Activated B cell treated with CpG ODN at 0.5 μM for 24 hours (primary cell): ENCODE measurements around the gene SCD5. TPM values are rescaled to one million over a fixed set of nuclear protein-coding genes. Genes with fewer than 3 reads are reported as not detected.

ENCODE experiments used
- ATAC-seq: fragments of 200-7000 bp; cut with Tn5 transposase; one replicate; pipeline ENCODE4 v1.10.0; 2021; ENCODE audit warnings: low read depth, mild to moderate bottlenecking, moderate library complexity
- CTCF ChIA-PET: fragments of 350-600 bp; sonication (Branson Sonifier 250); formaldehyde crosslinking; loops from one replicate; lab custom pipeline; 2021; ENCODE audit warnings: antibody characterized with exemption; lab: Charles Lee
- POLR2A ChIA-PET: fragments of 350-600 bp; sonication (Branson Sonifier 250); formaldehyde crosslinking; loops from one replicate; lab custom pipeline; 2021; ENCODE audit warnings: antibody characterized with exemption; lab: Charles Lee
- DNase-seq: peaks from one replicate; pipeline ENCODE4 v3.0.0; 2022
- H3K27ac Mint-ChIP-seq: one replicate; pipeline ENCODE4 v1.8.0; 2020; ENCODE audit warnings: mixed read lengths
- H3K27me3 Mint-ChIP-seq: one replicate; pipeline ENCODE4 v1.8.0; 2021; ENCODE audit warnings: mixed read lengths
- H3K36me3 Mint-ChIP-seq: one replicate; pipeline ENCODE4 v1.8.0; 2021; ENCODE audit warnings: low read depth, mixed read lengths
- H3K4me1 Mint-ChIP-seq: one replicate; pipeline ENCODE4 v1.8.0; 2021; ENCODE audit warnings: mixed read lengths
- H3K4me3 Mint-ChIP-seq: one replicate; pipeline ENCODE4 v1.8.0; 2020; ENCODE audit warnings: mild to moderate bottlenecking, mixed read lengths
- H3K9me3 Mint-ChIP-seq: one replicate; pipeline ENCODE4 v1.8.0; 2020; ENCODE audit warnings: mixed read lengths
- intact Hi-C: fragments of 100-400 bp; cut with micrococcal nuclease; formaldehyde crosslinking; loops from one replicate; pipeline ENCODE4 v1.15.1; 2024
- total RNA-seq: library from RNA; stranded (reverse); gene quantifications from 2 replicates; pipeline ENCODE4 v1.2.3, GENCODE V29; 2022
- TF ChIP-seq, protein P1 (sequence below): fragments of 200-600 bp; IDR thresholded peaks from one replicate; pipeline ENCODE4 v1.8.0; 2022; ENCODE audit warnings: antibody characterized with exemption, mild to moderate bottlenecking

The SCD5 gene
- total RNA-seq, 1 donor from 2014 or later: not detected

DNA sequence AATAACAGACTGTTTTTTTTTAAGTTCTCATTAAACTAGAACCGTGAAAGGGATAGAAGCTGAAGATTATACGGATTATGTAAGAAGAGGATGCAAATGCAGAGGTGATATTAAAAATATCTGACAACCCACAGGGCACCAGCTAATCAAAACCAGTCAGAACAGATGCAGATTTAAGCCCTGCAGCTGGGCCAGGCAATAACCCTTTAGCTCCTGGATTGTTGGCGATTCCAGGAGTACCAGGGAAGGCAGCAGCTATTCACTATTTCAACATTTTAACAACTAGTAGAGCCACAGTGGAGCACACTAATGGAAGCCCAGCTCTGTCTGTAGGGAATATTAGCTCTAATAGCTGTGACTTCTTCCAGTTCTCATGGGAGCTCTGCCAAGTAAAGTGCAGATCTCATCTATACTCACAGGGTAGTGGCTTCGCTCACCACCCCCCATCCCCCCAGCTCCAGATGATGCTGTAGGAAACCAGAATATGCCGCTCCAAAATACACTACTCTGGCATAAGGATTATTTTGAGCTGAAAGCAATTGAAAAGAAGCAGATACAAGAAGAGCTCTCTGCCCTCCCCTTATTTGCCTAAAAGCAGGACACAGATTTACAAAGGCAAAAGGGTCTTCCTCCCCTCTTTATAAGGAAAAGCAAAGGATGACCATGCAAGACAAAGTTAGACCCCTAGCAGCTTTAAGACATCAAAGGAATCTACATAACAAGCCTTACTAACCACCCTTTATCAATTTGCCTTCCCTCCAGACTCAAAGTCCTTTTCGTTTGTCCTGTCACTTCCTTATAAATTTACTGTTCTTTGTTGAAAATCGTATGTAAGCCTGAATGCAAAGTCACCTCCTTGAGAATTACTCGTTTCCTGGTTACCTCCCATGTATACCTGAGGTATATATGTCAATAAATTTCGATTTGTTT, 13.7 kb downstream of the SCD5 start:
- CTCF ChIA-PET: no interaction called here
- POLR2A ChIA-PET: no interaction called here
- Mint-ChIP-seq H3K4me1 (no peaks in the 10 kb centered on the region), H3K36me3 (no peaks in the 10 kb centered on the region), H3K27ac (no peak overlapping the region), H3K27me3 (no peaks in the 10 kb centered on the region), H3K9me3 (no peaks in the 10 kb centered on the region), H3K4me3 (no peak overlapping the region)
- no peak for DNase-seq
- ATAC-seq: no peak
- TF ChIP-seq, protein P1, sequence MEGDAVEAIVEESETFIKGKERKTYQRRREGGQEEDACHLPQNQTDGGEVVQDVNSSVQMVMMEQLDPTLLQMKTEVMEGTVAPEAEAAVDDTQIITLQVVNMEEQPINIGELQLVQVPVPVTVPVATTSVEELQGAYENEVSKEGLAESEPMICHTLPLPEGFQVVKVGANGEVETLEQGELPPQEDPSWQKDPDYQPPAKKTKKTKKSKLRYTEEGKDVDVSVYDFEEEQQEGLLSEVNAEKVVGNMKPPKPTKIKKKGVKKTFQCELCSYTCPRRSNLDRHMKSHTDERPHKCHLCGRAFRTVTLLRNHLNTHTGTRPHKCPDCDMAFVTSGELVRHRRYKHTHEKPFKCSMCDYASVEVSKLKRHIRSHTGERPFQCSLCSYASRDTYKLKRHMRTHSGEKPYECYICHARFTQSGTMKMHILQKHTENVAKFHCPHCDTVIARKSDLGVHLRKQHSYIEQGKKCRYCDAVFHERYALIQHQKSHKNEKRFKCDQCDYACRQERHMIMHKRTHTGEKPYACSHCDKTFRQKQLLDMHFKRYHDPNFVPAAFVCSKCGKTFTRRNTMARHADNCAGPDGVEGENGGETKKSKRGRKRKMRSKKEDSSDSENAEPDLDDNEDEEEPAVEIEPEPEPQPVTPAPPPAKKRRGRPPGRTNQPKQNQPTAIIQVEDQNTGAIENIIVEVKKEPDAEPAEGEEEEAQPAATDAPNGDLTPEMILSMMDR: no peak
- intact Hi-C loops: no loop called here

DNA sequence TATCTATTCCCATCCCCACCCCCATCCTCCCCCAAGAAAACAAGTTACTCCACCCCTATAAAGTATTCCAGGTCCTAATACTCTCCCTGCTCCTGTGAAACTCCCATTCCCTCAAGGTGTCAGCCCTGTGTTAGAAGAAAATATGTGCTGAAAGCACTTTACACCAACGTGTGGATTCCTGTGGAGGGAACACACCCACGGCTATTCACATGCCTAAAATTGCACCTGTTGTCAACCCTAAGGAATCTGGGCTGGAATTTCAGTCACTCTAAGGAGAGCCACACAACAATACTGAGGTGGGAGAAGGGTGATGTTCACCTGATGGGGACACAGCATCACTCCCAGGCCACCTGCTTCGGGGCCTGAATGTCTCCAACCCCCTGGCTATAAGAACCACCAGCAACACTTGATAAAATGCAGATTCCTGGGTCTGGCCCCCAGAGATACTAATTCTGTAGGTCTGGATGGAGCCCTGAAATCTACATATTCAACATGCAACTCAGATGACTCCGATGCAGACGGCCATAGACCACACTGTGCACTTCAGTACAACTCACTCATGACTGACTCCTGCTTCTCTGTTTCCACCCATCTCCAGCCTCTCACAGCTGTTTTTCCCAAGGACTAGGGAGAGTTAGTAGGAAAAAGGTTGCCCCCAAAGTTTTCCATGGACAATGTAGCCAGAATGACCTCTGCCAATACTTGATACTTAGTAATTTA, 15.8 kb downstream of the SCD5 start:
- H3K27me3 Mint-ChIP-seq: no peaks in the 10 kb centered on the region
- peaks cover 2% of the 10 kb centered on the region for H3K9me3 Mint-ChIP-seq
- no peak for DNase-seq
- H3K4me1 Mint-ChIP-seq: no peaks in the 10 kb centered on the region
- intact Hi-C loops: no loop called here
- no peaks in the 10 kb centered on the region for H3K36me3 Mint-ChIP-seq
- ChIA-PET POLR2A (no interaction called here), CTCF (no interaction called here)
- H3K4me3 Mint-ChIP-seq: no peak overlapping the region
- TF ChIP-seq, protein P1: no peak
- ATAC-seq: no peak
- H3K27ac Mint-ChIP-seq: no peak overlapping the region

DNA sequence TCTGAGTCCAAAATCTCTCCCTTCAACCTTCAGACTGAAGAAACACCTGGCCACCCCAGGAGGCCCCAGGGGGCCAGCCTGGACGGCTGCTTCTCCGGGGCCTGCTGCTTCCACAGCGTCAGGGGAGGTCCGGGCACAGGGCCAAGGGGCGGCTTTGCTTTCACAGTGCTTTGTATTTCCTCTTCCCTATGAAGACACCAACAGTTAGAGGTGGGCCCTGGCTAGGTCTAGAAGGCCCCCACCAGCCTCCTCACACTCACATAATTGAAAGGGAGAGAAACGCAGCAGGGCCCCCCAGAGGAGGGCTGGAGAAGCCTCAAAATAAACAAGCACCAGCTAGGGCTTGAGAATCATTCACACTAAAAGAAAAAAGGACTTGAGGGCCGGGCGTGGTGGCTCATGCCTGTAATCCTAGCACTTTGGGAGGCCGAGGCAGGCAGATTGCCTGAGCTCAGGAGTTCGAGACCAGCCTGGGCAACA, 17.8 kb downstream of the SCD5 start:
- ATAC-seq (no peak), DNase-seq (no peak)
- no peaks in the 10 kb centered on the region for H3K4me1 Mint-ChIP-seq
- TF ChIP-seq, protein P1: no peak
- ChIA-PET POLR2A (no interaction called here), CTCF (no interaction called here)
- H3K36me3 Mint-ChIP-seq: no peaks in the 10 kb centered on the region
- intact Hi-C loops: no loop called here
- no peak overlapping the region for H3K27ac Mint-ChIP-seq
- H3K9me3 Mint-ChIP-seq: peaks cover 3% of the 10 kb centered on the region
- H3K4me3 Mint-ChIP-seq: no peak overlapping the region
- H3K27me3 Mint-ChIP-seq: no peaks in the 10 kb centered on the region

DNA sequence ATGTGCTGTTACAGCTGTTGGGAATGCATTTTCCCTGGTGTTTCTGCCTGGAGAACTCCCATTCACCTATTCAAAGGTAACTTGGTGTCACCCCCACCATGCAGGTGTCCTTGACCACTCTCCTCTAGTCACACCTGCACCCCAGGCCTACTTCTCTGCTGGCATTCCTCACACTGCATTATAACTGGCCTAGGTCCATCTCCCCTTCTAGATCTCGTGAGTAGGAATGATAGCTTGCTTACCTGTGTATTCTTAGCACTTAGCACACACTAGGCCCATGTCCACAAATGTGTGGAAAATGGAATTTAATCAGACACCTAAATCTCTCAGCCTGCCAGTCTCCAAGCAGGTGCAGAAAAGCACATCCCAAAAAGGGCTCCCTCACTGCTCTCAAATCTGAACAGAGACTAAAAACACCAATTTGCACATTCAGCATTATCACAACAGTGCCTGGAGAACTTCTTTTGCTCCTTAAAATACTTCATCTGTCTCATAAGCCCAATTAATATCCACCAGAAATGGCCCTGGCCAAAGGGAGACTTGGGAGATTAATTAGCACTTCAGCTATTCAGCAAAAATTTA, 18.3 kb downstream of the SCD5 start:
- ATAC-seq (no peak), DNase-seq (no peak)
- ChIA-PET CTCF (no interaction called here), POLR2A (no interaction called here)
- Mint-ChIP-seq H3K27me3 (no peaks in the 10 kb centered on the region), H3K4me1 (no peaks in the 10 kb centered on the region), H3K27ac (no peak overlapping the region), H3K4me3 (no peak overlapping the region), H3K36me3 (no peaks in the 10 kb centered on the region), H3K9me3 (peaks cover 3% of the 10 kb centered on the region)
- intact Hi-C loops: no loop called here
- TF ChIP-seq, protein P1: no peak

DNA sequence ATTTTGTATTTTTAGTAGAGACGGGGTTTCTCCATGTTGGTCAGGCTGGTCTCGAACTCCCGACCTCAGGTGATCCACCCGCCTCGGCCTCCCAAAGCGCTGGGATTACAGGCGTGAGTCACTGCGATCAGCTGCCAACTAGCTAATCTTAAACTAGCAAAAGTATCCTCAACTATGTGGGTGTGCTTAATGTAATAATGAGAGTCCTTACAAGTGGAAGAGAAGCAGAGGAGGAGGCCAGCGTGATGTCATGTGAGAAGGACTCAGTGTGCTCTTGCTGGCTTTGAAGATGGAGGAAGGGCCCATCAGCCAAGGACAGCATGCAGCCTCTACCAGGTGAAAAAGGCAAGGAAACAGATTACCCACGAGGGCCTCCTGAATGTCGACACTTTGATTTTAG, 19.6 kb downstream of the SCD5 start:
- ChIA-PET POLR2A (no interaction called here), CTCF (no interaction called here)
- Mint-ChIP-seq H3K4me1 (no peaks in the 10 kb centered on the region), H3K27me3 (no peaks in the 10 kb centered on the region), H3K9me3 (peaks cover 3% of the 10 kb centered on the region), H3K27ac (no peak overlapping the region), H3K36me3 (no peaks in the 10 kb centered on the region), H3K4me3 (no peak overlapping the region)
- no peak for DNase-seq
- intact Hi-C loops: no loop called here
- ATAC-seq: no peak
- TF ChIP-seq, protein P1: no peak
